Fibroblast of peridontal ligament (primary cell): ENCODE data around the gene STOM.

ENCODE experiments used
- DNase-seq: peaks from one replicate; pipeline ENCODE4 v3.0.0-alpha.2; 2010; ENCODE audit errors: extremely low read depth

The STOM gene

GRCh38 chr9:121371495-121372061, 1.5 kb upstream of the STOM start:
- no peak for DNase-seq

- DNase-seq = no peak
These were observed 1.3 kb downstream of the STOM start for GRCh38 chr9:121368745-121369144.

GRCh38 chr9:121368138-121368522, 1.9 kb downstream of the STOM start:
- DNase-seq = no peak

GRCh38 chr9:121367306-121368137, 2.5 kb downstream of the STOM start:
- DNase-seq = peak; percentile 64

GRCh38 chr9:121366611-121367192, 3.3 kb downstream of the STOM start:
- no peak for DNase-seq

- DNase-seq = no peak
These were observed 4.5 kb downstream of the STOM start for GRCh38 chr9:121365564-121365963.

GRCh38 chr9:121364886-121365285, 5.2 kb downstream of the STOM start:
- no peak for DNase-seq

GRCh38 chr9:121364077-121364476, 6.0 kb downstream of the STOM start:
- DNase-seq = no peak

- no peak for DNase-seq
These were observed 6.5 kb downstream of the STOM start for GRCh38 chr9:121363622-121363961.

GRCh38 chr9:121362813-121363621, 7.0 kb downstream of the STOM start:
- DNase-seq = peak; percentile 74

GRCh38 chr9:121360601-121361374, 9.3 kb downstream of the STOM start:
- peak; percentile 90 for DNase-seq

- peak; percentile 62 for DNase-seq
These were observed 10.4 kb downstream of the STOM start for GRCh38 chr9:121359351-121360294.

GRCh38 chr9:121358751-121359150, 11.3 kb downstream of the STOM start:
- no peak for DNase-seq

- no peak for DNase-seq
These were observed 13.0 kb downstream of the STOM start for GRCh38 chr9:121357011-121357410.

GRCh38 chr9:121354762-121355161, 15.3 kb downstream of the STOM start:
- no peak for DNase-seq

- no peak for DNase-seq
These were observed 15.9 kb downstream of the STOM start for GRCh38 chr9:121354141-121354540.

- no peak for DNase-seq
These were observed 16.6 kb downstream of the STOM start for GRCh38 chr9:121353241-121354061.

GRCh38 chr9:121350993-121351561, 19.0 kb downstream of the STOM start:
- DNase-seq = peak; percentile 99

- DNase-seq = no peak
These were observed 20.0 kb downstream of the STOM start for GRCh38 chr9:121350036-121350435.
